Measurements from ENCODE around the gene NPAT. TPM values are rescaled to one million over a fixed set of nuclear protein-coding genes. Genes with fewer than 3 reads are reported as not detected.

The NPAT gene
- total RNA-seq, 2 donors from 2014 or later: 18.8 to 21.0 TPM

DNA sequence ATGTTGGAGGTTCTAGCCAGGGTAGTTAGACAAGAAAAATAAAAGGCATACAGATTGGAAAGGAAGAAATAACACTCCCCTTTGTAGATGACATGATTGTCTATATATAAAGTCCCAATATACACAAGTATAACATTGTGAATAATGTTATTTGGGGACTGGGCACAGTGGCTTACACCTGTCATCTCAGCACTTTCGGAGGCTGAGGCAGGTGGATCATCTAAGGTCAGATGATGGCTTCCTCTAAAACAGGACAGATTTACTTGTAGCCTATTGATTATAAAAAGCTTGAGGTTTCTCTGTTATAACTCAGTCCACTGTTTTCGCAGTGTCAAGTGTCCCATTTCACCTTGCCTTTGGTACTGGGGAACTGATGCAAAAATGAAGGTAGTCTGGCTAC is 20.0 kb upstream of the NPAT start:
- no peak for ATAC-seq (ENCODE audit: insufficient number of reproducible peaks, low FRiP score, low read depth)
- peaks cover 5% of the 10 kb centered on the region for H3K36me3 ChIP-seq

DNA sequence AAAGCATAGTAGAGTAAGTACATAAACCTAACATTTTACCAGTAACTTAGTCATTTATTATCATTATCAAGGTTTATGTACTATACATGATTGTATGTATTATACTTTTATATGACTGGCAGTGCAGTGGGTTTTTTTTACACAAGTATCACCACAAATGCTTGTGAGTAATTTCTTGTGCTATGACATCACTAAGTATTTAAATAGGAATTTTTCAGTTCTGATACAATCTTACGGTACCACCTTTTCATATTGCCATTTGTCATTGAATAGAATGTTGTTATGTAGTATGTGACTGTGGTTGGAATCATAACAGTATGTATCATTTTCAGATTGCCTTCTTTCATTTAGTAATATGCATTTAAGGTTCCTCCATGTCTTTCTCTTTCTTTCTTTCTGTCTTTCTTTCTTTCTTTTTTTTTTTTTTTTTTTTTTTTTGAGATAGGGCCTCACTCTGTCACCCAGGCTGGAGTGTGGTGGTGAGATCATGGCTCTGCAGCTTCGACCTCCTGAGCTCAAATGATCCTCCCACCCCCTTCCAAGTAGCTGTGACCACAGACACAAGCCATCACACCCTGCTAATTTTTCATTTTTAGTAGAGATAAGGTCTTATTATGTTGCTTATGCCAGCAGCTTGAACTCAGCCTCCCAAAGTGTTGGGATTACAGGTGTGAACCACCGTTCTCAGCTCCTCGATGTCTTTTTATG is 19.0 kb upstream of the NPAT start:
- DNase-seq (ENCODE audit: low spot score): no peak
- no peak overlapping the region for H3K4me3 ChIP-seq
- TF ChIP-seq, protein P1, sequence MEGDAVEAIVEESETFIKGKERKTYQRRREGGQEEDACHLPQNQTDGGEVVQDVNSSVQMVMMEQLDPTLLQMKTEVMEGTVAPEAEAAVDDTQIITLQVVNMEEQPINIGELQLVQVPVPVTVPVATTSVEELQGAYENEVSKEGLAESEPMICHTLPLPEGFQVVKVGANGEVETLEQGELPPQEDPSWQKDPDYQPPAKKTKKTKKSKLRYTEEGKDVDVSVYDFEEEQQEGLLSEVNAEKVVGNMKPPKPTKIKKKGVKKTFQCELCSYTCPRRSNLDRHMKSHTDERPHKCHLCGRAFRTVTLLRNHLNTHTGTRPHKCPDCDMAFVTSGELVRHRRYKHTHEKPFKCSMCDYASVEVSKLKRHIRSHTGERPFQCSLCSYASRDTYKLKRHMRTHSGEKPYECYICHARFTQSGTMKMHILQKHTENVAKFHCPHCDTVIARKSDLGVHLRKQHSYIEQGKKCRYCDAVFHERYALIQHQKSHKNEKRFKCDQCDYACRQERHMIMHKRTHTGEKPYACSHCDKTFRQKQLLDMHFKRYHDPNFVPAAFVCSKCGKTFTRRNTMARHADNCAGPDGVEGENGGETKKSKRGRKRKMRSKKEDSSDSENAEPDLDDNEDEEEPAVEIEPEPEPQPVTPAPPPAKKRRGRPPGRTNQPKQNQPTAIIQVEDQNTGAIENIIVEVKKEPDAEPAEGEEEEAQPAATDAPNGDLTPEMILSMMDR (IDR thresholded peaks at IDR 0.05): no peak
- no peaks in the 10 kb centered on the region for H3K9me3 ChIP-seq
- no peaks in the 10 kb centered on the region for H3K27me3 ChIP-seq (replicated peaks; ENCODE audit: insufficient read depth)
- no peak overlapping the region for H3K27ac ChIP-seq
- H3K36me3 ChIP-seq: peaks cover 5% of the 10 kb centered on the region
- ATAC-seq (ENCODE audit: insufficient number of reproducible peaks, low FRiP score, low read depth): no peak
- peaks cover 0 to 3% of the 10 kb centered on the region in 2 donors for H3K4me1 ChIP-seq (ENCODE audit: control insufficient read depth in 1 of 2, low read depth in 2 of 2)

More for the DNA sequence above, 20.0 kb upstream of the NPAT start:
- no peak overlapping the region for H3K4me3 ChIP-seq
- no peak for DNase-seq (ENCODE audit: low spot score)
- no peak overlapping the region for H3K27ac ChIP-seq
- no peaks in the 10 kb centered on the region for H3K4me1 ChIP-seq (ENCODE audit: control insufficient read depth in 1 of 2, low read depth in 2 of 2)
- H3K27me3 ChIP-seq (replicated peaks; ENCODE audit: insufficient read depth): no peaks in the 10 kb centered on the region
- no peaks in the 10 kb centered on the region for H3K9me3 ChIP-seq
- TF ChIP-seq, protein P1 (IDR thresholded peaks at IDR 0.05): no peak

DNA sequence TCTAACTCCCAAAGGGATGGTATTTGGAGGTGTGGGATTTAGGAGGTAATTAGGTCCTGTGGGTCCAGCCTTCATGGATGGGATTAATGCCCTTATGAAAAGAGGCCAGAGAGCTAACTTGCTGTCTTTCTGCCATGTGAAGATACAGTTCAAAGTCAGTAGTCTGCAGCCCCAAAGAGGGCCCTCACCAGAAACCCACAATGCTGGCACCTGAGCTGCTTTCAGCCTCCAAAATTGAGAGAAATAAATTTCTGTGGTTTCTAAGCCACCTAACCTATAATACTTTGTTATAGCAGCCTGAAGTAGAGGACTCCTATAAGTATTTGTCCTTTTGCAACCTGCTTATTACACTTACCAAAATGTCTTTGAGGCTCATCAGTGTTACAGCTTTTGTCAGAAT is 16.6 kb upstream of the NPAT start:
- ATAC-seq (ENCODE audit: insufficient number of reproducible peaks, low FRiP score, low read depth) (no peak), DNase-seq (ENCODE audit: low spot score) (no peak)
- Histone ChIP-seq H3K27ac (no peak overlapping the region), H3K27me3 (replicated peaks; ENCODE audit: insufficient read depth) (no peaks in the 10 kb centered on the region), H3K4me3 (no peak overlapping the region), H3K9me3 (no peaks in the 10 kb centered on the region), H3K4me1 (ENCODE audit: control insufficient read depth in 1 of 2, low read depth in 2 of 2) (peaks cover 0 to 3% of the 10 kb centered on the region in 2 donors), H3K36me3 (no peaks in the 10 kb centered on the region)
- TF ChIP-seq, protein P1 (IDR thresholded peaks at IDR 0.05): no peak

DNA sequence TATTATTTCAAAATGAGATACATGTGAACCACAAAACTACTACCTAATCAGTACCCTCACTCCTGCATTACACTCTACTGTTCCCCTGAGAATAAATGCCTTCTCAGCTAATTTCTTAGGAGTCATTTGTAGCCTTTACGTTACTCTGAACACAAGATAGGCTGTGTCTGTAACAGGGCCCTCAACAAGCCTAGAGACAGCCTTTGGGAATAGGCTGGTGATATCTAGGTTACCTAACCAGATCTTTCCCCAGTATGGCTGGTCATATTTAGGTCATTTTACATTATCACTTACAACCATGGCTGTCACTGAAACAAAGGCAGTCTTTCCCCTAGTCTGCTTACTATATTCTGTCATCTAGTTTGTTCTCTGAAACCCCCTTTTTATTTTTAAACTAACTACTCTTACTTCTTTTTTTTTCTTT is 14.6 kb upstream of the NPAT start:
- peaks cover 0 to 3% of the 10 kb centered on the region in 2 donors for H3K4me1 ChIP-seq (ENCODE audit: control insufficient read depth in 1 of 2, low read depth in 2 of 2)
- DNase-seq (ENCODE audit: low spot score) (no peak), ATAC-seq (ENCODE audit: insufficient number of reproducible peaks, low FRiP score, low read depth) (no peak)
- H3K27ac ChIP-seq: no peak overlapping the region
- H3K36me3 ChIP-seq: peaks cover 7% of the 10 kb centered on the region
- H3K9me3 ChIP-seq: no peaks in the 10 kb centered on the region
- H3K27me3 ChIP-seq (replicated peaks; ENCODE audit: insufficient read depth): no peaks in the 10 kb centered on the region
- TF ChIP-seq, protein P1 (IDR thresholded peaks at IDR 0.05): no peak
- no peak overlapping the region for H3K4me3 ChIP-seq

DNA sequence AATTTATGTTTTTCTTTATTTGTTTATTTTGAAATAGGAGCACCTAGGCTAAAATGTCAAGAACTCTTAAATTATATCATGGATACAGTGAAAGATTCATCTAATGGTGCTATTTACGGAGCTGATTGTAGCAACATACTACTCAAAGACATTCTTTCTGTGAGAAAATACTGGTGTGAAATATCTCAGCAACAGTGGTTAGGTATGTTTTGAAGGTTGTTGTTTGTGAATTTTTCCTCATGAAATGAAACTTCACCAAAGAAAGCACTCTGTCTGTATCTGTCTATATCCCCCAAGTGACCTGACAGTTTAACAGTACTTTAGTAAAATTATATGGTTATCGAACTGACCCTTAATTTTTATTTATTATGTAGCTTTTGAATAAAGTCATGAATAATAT is 13.2 kb upstream of the NPAT start:
- DNase-seq (ENCODE audit: low spot score) (no peak), ATAC-seq (ENCODE audit: insufficient number of reproducible peaks, low FRiP score, low read depth) (no peak)
- Histone ChIP-seq H3K4me1 (ENCODE audit: control insufficient read depth in 1 of 2, low read depth in 2 of 2) (peaks cover 0 to 3% of the 10 kb centered on the region in 2 donors), H3K4me3 (no peak overlapping the region), H3K27ac (no peak overlapping the region), H3K9me3 (no peaks in the 10 kb centered on the region), H3K27me3 (replicated peaks; ENCODE audit: insufficient read depth) (no peaks in the 10 kb centered on the region), H3K36me3 (peaks cover 14% of the 10 kb centered on the region)
- TF ChIP-seq, protein P1 (IDR thresholded peaks at IDR 0.05): no peak
